ENCODE data around the gene CNTFR. TPM values are rescaled to one million over a fixed set of nuclear protein-coding genes. Genes with fewer than 3 reads are reported as not detected.

The CNTFR gene
- total RNA-seq, 1 experiment from 2014 or later = 2.7 TPM

DNA sequence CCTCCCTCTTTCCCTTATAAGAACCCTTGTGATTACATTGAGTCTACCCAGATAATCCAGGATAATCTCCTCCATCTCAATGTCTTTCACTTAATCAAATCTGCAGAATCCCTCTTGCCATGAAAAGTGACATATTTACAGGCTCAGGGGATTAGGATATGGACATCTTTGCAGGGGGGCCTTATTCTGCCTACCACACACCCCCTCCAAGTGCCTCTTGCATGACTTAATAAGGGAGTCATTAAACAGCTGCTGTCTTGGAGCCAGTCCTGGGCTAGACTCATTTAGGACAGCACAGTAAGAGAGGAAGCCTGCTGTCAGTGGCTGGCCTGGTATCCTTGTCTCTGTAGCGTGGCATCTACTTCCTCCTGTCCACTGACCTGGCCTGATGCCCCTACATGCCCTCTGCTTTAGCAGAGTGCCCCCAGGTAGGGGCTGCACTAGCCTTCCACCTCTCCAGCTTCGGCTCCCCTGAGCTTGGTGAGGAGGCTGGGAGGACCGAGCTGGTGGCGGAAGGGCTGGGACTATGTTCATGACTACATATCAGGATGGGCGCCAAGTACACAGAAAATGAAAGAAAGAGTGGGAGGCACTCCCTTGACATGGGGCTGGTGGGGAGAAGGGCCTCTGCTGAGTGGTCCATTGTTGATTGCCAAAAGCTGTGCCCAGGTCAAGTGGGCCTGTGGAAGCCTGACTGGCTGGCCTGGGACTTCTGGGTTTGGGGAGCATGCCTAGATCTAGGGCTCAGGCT, 84.0 kb downstream of the CNTFR start:
- ATAC-seq (no peak), DNase-seq (ENCODE audit: low read depth, low spot score) (no peak)
- no peaks in the 10 kb centered on the region for H3K36me3 ChIP-seq (ENCODE audit: control insufficient read depth, insufficient read depth, low read length)
- no peaks in the 10 kb centered on the region for H3K27me3 ChIP-seq (ENCODE audit: control insufficient read depth, insufficient read depth, low read length)
- in situ Hi-C loops (cut with HindIII; ENCODE audit: low pct_unique_long_range_greater_than_20kb, low sequenced_read_pairs) = no loop called here
- TF ChIP-seq, protein P1, sequence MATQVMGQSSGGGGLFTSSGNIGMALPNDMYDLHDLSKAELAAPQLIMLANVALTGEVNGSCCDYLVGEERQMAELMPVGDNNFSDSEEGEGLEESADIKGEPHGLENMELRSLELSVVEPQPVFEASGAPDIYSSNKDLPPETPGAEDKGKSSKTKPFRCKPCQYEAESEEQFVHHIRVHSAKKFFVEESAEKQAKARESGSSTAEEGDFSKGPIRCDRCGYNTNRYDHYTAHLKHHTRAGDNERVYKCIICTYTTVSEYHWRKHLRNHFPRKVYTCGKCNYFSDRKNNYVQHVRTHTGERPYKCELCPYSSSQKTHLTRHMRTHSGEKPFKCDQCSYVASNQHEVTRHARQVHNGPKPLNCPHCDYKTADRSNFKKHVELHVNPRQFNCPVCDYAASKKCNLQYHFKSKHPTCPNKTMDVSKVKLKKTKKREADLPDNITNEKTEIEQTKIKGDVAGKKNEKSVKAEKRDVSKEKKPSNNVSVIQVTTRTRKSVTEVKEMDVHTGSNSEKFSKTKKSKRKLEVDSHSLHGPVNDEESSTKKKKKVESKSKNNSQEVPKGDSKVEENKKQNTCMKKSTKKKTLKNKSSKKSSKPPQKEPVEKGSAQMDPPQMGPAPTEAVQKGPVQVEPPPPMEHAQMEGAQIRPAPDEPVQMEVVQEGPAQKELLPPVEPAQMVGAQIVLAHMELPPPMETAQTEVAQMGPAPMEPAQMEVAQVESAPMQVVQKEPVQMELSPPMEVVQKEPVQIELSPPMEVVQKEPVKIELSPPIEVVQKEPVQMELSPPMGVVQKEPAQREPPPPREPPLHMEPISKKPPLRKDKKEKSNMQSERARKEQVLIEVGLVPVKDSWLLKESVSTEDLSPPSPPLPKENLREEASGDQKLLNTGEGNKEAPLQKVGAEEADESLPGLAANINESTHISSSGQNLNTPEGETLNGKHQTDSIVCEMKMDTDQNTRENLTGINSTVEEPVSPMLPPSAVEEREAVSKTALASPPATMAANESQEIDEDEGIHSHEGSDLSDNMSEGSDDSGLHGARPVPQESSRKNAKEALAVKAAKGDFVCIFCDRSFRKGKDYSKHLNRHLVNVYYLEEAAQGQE (IDR thresholded peaks at IDR 0.05; ENCODE audit: insufficient read depth in 1 of 2, low read depth in 2 of 2, low read length in 1 of 2) = no peak
- TF ChIP-seq POLR2AphosphoS5 (IDR thresholded peaks at IDR 0.05; ENCODE audit: low read depth, low read length) = no peak
- TF ChIP-seq, protein P2, sequence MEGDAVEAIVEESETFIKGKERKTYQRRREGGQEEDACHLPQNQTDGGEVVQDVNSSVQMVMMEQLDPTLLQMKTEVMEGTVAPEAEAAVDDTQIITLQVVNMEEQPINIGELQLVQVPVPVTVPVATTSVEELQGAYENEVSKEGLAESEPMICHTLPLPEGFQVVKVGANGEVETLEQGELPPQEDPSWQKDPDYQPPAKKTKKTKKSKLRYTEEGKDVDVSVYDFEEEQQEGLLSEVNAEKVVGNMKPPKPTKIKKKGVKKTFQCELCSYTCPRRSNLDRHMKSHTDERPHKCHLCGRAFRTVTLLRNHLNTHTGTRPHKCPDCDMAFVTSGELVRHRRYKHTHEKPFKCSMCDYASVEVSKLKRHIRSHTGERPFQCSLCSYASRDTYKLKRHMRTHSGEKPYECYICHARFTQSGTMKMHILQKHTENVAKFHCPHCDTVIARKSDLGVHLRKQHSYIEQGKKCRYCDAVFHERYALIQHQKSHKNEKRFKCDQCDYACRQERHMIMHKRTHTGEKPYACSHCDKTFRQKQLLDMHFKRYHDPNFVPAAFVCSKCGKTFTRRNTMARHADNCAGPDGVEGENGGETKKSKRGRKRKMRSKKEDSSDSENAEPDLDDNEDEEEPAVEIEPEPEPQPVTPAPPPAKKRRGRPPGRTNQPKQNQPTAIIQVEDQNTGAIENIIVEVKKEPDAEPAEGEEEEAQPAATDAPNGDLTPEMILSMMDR (IDR thresholded peaks at IDR 0.05) = no peak
- TF ChIP-seq SIN3A (IDR thresholded peaks at IDR 0.05; ENCODE audit: borderline replicate concordance, insufficient read depth, low read depth, low read length) = no peak
- no peak for TF ChIP-seq TCF7L2 (IDR thresholded peaks at IDR 0.05; ENCODE audit: low read depth, low read length)
- BruUV-seq (replicated peaks) = no TSS peak
- POLR2A ChIA-PET = no interaction called here
- H3K27ac ChIP-seq (ENCODE audit: low read length) = no peak overlapping the region
- CTCF ChIA-PET = no interaction called here
- H3K4me1 ChIP-seq (ENCODE audit: control insufficient read depth, insufficient read depth, low read length) = peaks cover 14% of the 10 kb centered on the region
- H3K4me3 ChIP-seq (ENCODE audit: low read depth in 2 of 2, low read length in 2 of 2) = no peak overlapping the region
- intact Hi-C loops (cut with micrococcal nuclease; ENCODE audit: unreplicated experiment) = no loop called here
- H3K9me3 ChIP-seq (ENCODE audit: control insufficient read depth, insufficient read depth, low read depth, low read length) = no peaks in the 10 kb centered on the region

DNA sequence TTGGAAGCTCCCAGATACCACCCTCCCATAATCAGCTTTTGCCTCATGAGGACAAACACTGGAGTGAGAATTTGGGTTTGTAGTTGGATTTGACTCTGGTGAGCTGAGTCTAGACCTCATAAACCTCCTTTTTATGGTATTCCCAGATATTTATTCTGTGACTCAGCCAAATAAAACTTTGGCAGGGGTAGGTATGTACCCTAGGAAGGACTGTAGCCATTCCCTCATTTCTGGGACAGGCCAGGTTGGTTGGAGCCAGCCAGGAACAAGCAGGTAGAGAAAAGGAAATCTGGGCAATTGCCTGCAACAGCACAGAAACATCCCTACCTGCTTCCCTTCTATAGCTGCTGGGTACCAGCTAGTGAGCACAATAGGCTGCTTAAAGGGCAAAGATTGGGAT, 86.1 kb downstream of the CNTFR start:
- in situ Hi-C loops (cut with HindIII; ENCODE audit: low pct_unique_long_range_greater_than_20kb, low sequenced_read_pairs) = no loop called here
- DNase-seq (ENCODE audit: low read depth, low spot score) (no peak), ATAC-seq (no peak)
- intact Hi-C loops (cut with micrococcal nuclease; ENCODE audit: unreplicated experiment) = no loop called here
- TF ChIP-seq, protein P1 (IDR thresholded peaks at IDR 0.05; ENCODE audit: insufficient read depth in 1 of 2, low read depth in 2 of 2, low read length in 1 of 2) = no peak
- TF ChIP-seq POLR2AphosphoS5 (IDR thresholded peaks at IDR 0.05; ENCODE audit: low read depth, low read length) = no peak
- TF ChIP-seq, protein P2 (IDR thresholded peaks at IDR 0.05) = no peak
- no peak for TF ChIP-seq SIN3A (IDR thresholded peaks at IDR 0.05; ENCODE audit: borderline replicate concordance, insufficient read depth, low read depth, low read length)
- TF ChIP-seq TCF7L2 (IDR thresholded peaks at IDR 0.05; ENCODE audit: low read depth, low read length) = no peak
- Histone ChIP-seq H3K9me3 (ENCODE audit: control insufficient read depth, insufficient read depth, low read depth, low read length) (no peaks in the 10 kb centered on the region), H3K27ac (ENCODE audit: low read length) (no peak overlapping the region), H3K4me1 (ENCODE audit: control insufficient read depth, insufficient read depth, low read length) (peaks cover 14% of the 10 kb centered on the region), H3K4me3 (ENCODE audit: low read depth in 2 of 2, low read length in 2 of 2) (no peak overlapping the region), H3K36me3 (ENCODE audit: control insufficient read depth, insufficient read depth, low read length) (no peaks in the 10 kb centered on the region), H3K27me3 (ENCODE audit: control insufficient read depth, insufficient read depth, low read length) (no peaks in the 10 kb centered on the region)
- ChIA-PET CTCF (interaction anchor here (1.0 to 1.1 kb wide), 2 partner anchors 65 to 100 kb away, joined by 3 to 5 read pairs; no protein-coding TSS in a partner anchor), POLR2A (no interaction called here)
- BruUV-seq (replicated peaks) = no TSS peak
